Prostate gland (tissue), 2 donors: ENCODE data around the gene TFEB. TPM values are rescaled to one million over a fixed set of nuclear protein-coding genes. Genes with fewer than 3 reads are reported as not detected.
A peak's percentile ranks its signal among the peaks of the same experiment; 100 is the strongest.

ENCODE experiments used
- DNase-seq: peaks from one replicate; pipeline ENCODE4 v3.0.0-alpha.2; 2019; ENCODE audit warnings: low spot score
- H3K27ac ChIP-seq, 2 donors: fragments of 200-600 bp; sonication (generic); 2 replicates each; pipeline ENCODE4 v1.5.1; 2017 to 2019
- H3K27me3 ChIP-seq: fragments of 200-600 bp; sonication (generic); replicated peaks from 2 replicates; pipeline ENCODE4 v1.5.1; 2019; ENCODE audit not compliant: insufficient read depth
- H3K36me3 ChIP-seq, 2 donors: fragments of 200-600 bp; sonication (generic); 1 replicate in 1 of 2; 2 replicates in 1 of 2; pipeline versions ENCODE4 v1.5.1 to v1.8.1; 2017 to 2019
- H3K4me1 ChIP-seq: fragments of 200-600 bp; sonication (generic); replicated peaks from 2 replicates; pipeline ENCODE4 v1.5.1; 2019
- H3K4me3 ChIP-seq, 2 donors: fragments of 200-600 bp; sonication (generic); 2 replicates each; pipeline ENCODE4 v1.5.1; 2017 to 2019
- H3K9me3 ChIP-seq: fragments of 200-600 bp; sonication (generic); 2 replicates; pipeline ENCODE4 v1.5.1; 2017
- CTCF ChIP-seq, 4 experiments: fragments of 200-600 bp in 2 of 4; fragments of 450-650 bp in 2 of 4; sonication (generic) in 2 of 4; IDR thresholded peaks; 1 replicate in 3 of 4; 2 replicates in 1 of 4; pipeline ENCODE4 v1.5.1; 2016 to 2019; ENCODE audit warnings: antibody characterized with exemption in 4 of 4, mild to moderate bottlenecking in 2 of 4, moderate library complexity in 2 of 4
- POLR2A ChIP-seq: fragments of 450-650 bp; IDR thresholded peaks from one replicate; pipeline ENCODE4 v1.6.1; 2016; ENCODE audit warnings: antibody characterized with exemption, mild to moderate bottlenecking
- POLR2AphosphoS5 ChIP-seq: sonication (generic); formaldehyde crosslinking; IDR thresholded peaks from one replicate; pipeline ENCODE4 v1.6.1; 2017; ENCODE audit warnings: antibody characterized with exemption
- WGBS: methylation state at CpG from one replicate; pipeline ENCODE4 v1.1.5; 2018; 5-methylcytosine and 5-hydroxymethylcytosine counted together
- intact Hi-C: fragments of 100-400 bp; cut with DNase I; formaldehyde crosslinking; loops from one replicate; pipeline ENCODE4 v1.14.2; 2022
- total RNA-seq, 2 donors: library from RNA; depleted of rRNA; stranded (reverse); fragments of >200 nt; gene quantifications; one replicate each; pipeline ENCODE4 v1.1.0, GENCODE V29; 2016

Gene TFEB
- total RNA-seq, 2 donors from 2014 or later, result 28.4 to 31.2 TPM

GRCh38 chr6:41724228-41724580 is 11.2 kb downstream of the TFEB start:
- intact Hi-C loops, result no loop called here
- H3K9me3 ChIP-seq, result no peaks in the 10 kb centered on the region
- 80% methylated on average over 7 of the region's 7 CpGs for WGBS
- no peak overlapping the region for H3K27ac ChIP-seq
- H3K4me1 ChIP-seq, result peaks cover 36% of the 10 kb centered on the region
- H3K4me3 ChIP-seq, result no peak overlapping the region
- DNase-seq, result no peak
- H3K36me3 ChIP-seq, result no peaks in the 10 kb centered on the region
- no peak for TF ChIP-seq POLR2AphosphoS5
- no peak for TF ChIP-seq CTCF (IDR thresholded peaks at IDR 0.05)
- no peak for TF ChIP-seq POLR2A
- no peaks in the 10 kb centered on the region for H3K27me3 ChIP-seq

GRCh38 chr6:41723530-41724227 is 11.7 kb downstream of the TFEB start:
- WGBS, result 85% methylated on average over 21 of the region's 21 CpGs
- peak; percentile 40 for DNase-seq
- Histone ChIP-seq H3K27me3 (no peaks in the 10 kb centered on the region), H3K4me3 (no peak overlapping the region), H3K36me3 (no peaks in the 10 kb centered on the region), H3K4me1 (peaks cover 31% of the 10 kb centered on the region), H3K9me3 (no peaks in the 10 kb centered on the region), H3K27ac (peak overlapping the region; percentile 33 to 46)
- no peak for TF ChIP-seq POLR2A
- no peak for TF ChIP-seq CTCF (IDR thresholded peaks at IDR 0.05)
- no peak for TF ChIP-seq POLR2AphosphoS5
- intact Hi-C loops, result no loop called here

GRCh38 chr6:41722969-41723529 is 12.4 kb downstream of the TFEB start:
- 71% methylated on average over 8 of the region's 8 CpGs for WGBS
- intact Hi-C loops, result no loop called here
- Histone ChIP-seq H3K4me3 (no peak overlapping the region), H3K4me1 (peaks cover 26% of the 10 kb centered on the region), H3K27me3 (no peaks in the 10 kb centered on the region), H3K27ac (peak overlapping the region in 1 of 2 donors; percentile 46), H3K9me3 (no peaks in the 10 kb centered on the region), H3K36me3 (no peaks in the 10 kb centered on the region)
- no peak for DNase-seq
- TF ChIP-seq POLR2A (no peak), POLR2AphosphoS5 (no peak)

- H3K9me3 ChIP-seq, result no peaks in the 10 kb centered on the region
- no peaks in the 10 kb centered on the region for H3K27me3 ChIP-seq
- intact Hi-C loops, result no loop called here
- DNase-seq, result no peak
- TF ChIP-seq POLR2AphosphoS5, result no peak
- TF ChIP-seq CTCF (IDR thresholded peaks at IDR 0.05), result no peak
- TF ChIP-seq POLR2A, result no peak
- no peak overlapping the region for H3K27ac ChIP-seq
- no peaks in the 10 kb centered on the region for H3K36me3 ChIP-seq
- no peak overlapping the region for H3K4me3 ChIP-seq
- peaks cover 22% of the 10 kb centered on the region for H3K4me1 ChIP-seq
- WGBS, result 100% methylated on average over 3 of the region's 3 CpGs
Measured at GRCh38 chr6:41721414-41721813, 14.0 kb downstream of the TFEB start.

GRCh38 chr6:41720783-41721182 is 14.6 kb downstream of the TFEB start:
- Histone ChIP-seq H3K36me3 (no peaks in the 10 kb centered on the region), H3K27ac (peak overlapping the region in 1 of 2 donors; percentile 21), H3K27me3 (no peaks in the 10 kb centered on the region), H3K4me1 (peaks cover 23% of the 10 kb centered on the region), H3K4me3 (no peak overlapping the region), H3K9me3 (no peaks in the 10 kb centered on the region)
- TF ChIP-seq POLR2A (no peak), POLR2AphosphoS5 (no peak), CTCF (IDR thresholded peaks at IDR 0.05) (no peak)
- intact Hi-C loops, result no loop called here
- WGBS, result 92% methylated on average over 2 of the region's 2 CpGs
- DNase-seq, result no peak
